ENCODE results near the gene CD44. TPM values are rescaled to one million over a fixed set of nuclear protein-coding genes. Genes with fewer than 3 reads are reported as not detected.

The CD44 gene
- polyA plus RNA-seq, 1 donor from 2014 or later: 0.77 TPM

DNA sequence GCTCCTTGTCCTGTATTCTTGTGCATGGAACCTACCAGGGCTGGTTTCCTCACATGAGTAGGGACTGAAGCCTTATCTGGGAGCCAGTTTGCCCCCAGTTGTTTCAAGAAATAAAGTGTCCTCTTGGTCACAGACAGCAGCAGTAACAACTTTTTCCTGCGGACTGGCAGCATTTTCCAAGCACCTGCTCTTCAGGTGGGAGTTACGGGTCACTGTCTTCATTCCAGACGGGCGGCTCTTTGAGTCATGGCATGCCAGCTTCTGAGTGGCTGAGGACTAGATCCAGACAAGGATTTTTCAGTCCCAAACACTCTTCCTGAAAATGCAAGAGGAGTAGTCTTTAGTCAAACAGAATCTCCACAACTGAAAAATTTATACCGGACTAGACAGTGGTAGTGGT is 2.7 kb upstream of the CD44 start:
- H3K4me3 ChIP-seq (ENCODE audit: low read length): no peak overlapping the region
- H3K9me3 ChIP-seq (ENCODE audit: low read length): no peaks in the 10 kb centered on the region
- H3K27ac ChIP-seq (ENCODE audit: low read length): no peak overlapping the region
- peaks cover 37% of the 10 kb centered on the region for H3K27me3 ChIP-seq (ENCODE audit: insufficient read depth, low read depth, low read length)
- no peaks in the 10 kb centered on the region for H3F3A ChIP-seq (ENCODE audit: insufficient read depth, low read length, poor library complexity, severe bottlenecking)
- no peaks in the 10 kb centered on the region for H4K20me1 ChIP-seq (ENCODE audit: insufficient read depth)
- H3K9ac ChIP-seq (ENCODE audit: low read length): no peak overlapping the region
- no peaks in the 10 kb centered on the region for H3K79me2 ChIP-seq (replicated peaks; ENCODE audit: insufficient read depth, low read length)
- TF ChIP-seq RAD21 (conservative IDR thresholded peaks at IDR 0.05): no peak
- no peak for TF ChIP-seq EZH2 (IDR thresholded peaks at IDR 0.05; ENCODE audit: borderline replicate concordance, insufficient read depth, low read length, poor library complexity, severe bottlenecking)
- TF ChIP-seq EP300 (conservative IDR thresholded peaks at IDR 0.05; ENCODE audit: poor library complexity, severe bottlenecking): no peak
- H2AFZ ChIP-seq (ENCODE audit: low read depth, low read length): no peak overlapping the region
- H3K36me3 ChIP-seq (ENCODE audit: insufficient read depth, low read length): no peaks in the 10 kb centered on the region
- H3K4me2 ChIP-seq (ENCODE audit: low read length): no peak overlapping the region
- H3K9me2 ChIP-seq (ENCODE audit: insufficient read depth, low read length): no peaks in the 10 kb centered on the region

DNA sequence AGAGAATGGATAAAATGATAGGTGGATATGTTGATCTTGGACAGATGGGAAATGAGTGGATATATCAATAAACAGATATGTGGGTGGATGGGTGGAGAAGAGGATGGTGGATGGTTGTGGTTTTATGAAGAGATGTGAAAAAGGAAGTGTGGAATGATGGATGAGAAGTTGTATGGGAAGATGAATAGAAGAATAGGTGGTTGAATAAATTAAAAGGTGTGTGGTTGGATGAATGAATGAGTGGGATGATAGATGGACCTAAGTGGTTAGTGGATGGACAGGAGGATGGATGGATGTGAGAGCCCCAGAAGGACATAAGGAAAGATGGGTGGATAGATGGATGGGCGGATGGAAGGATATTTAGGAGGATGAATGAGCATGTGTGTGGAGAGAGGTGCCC is 913 bp upstream of the CD44 start:
- no peak for TF ChIP-seq MXI1 (conservative IDR thresholded peaks at IDR 0.05; ENCODE audit: poor library complexity, severe bottlenecking)
- TF ChIP-seq POLR2AphosphoS5 (IDR thresholded peaks at IDR 0.05): no peak
- TF ChIP-seq EP300 (conservative IDR thresholded peaks at IDR 0.05; ENCODE audit: poor library complexity, severe bottlenecking): no peak
- TF ChIP-seq, protein P1, sequence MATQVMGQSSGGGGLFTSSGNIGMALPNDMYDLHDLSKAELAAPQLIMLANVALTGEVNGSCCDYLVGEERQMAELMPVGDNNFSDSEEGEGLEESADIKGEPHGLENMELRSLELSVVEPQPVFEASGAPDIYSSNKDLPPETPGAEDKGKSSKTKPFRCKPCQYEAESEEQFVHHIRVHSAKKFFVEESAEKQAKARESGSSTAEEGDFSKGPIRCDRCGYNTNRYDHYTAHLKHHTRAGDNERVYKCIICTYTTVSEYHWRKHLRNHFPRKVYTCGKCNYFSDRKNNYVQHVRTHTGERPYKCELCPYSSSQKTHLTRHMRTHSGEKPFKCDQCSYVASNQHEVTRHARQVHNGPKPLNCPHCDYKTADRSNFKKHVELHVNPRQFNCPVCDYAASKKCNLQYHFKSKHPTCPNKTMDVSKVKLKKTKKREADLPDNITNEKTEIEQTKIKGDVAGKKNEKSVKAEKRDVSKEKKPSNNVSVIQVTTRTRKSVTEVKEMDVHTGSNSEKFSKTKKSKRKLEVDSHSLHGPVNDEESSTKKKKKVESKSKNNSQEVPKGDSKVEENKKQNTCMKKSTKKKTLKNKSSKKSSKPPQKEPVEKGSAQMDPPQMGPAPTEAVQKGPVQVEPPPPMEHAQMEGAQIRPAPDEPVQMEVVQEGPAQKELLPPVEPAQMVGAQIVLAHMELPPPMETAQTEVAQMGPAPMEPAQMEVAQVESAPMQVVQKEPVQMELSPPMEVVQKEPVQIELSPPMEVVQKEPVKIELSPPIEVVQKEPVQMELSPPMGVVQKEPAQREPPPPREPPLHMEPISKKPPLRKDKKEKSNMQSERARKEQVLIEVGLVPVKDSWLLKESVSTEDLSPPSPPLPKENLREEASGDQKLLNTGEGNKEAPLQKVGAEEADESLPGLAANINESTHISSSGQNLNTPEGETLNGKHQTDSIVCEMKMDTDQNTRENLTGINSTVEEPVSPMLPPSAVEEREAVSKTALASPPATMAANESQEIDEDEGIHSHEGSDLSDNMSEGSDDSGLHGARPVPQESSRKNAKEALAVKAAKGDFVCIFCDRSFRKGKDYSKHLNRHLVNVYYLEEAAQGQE (IDR thresholded peaks at IDR 0.05; ENCODE audit: borderline replicate concordance): no peak
- no peak for TF ChIP-seq SMC3 (conservative IDR thresholded peaks at IDR 0.05; ENCODE audit: poor library complexity)
- TF ChIP-seq CTCF (IDR thresholded peaks at IDR 0.05; ENCODE audit: poor library complexity, severe bottlenecking): no peak
- no peak for TF ChIP-seq EZH2 (IDR thresholded peaks at IDR 0.05; ENCODE audit: borderline replicate concordance, insufficient read depth, low read length, poor library complexity, severe bottlenecking)
- TF ChIP-seq TAF1 (IDR thresholded peaks at IDR 0.05; ENCODE audit: low read depth): no peak
- no peak for TF ChIP-seq RAD21 (conservative IDR thresholded peaks at IDR 0.05)
- H3K27ac ChIP-seq (ENCODE audit: low read length): no peak overlapping the region
- no peaks in the 10 kb centered on the region for H3K36me3 ChIP-seq (ENCODE audit: insufficient read depth, low read length)
- H3K9me3 ChIP-seq (ENCODE audit: low read length): no peaks in the 10 kb centered on the region
- no peaks in the 10 kb centered on the region for H3K79me2 ChIP-seq (replicated peaks; ENCODE audit: insufficient read depth, low read length)
- H3K4me3 ChIP-seq (ENCODE audit: low read length): no peak overlapping the region
- H4K20me1 ChIP-seq (ENCODE audit: insufficient read depth): no peaks in the 10 kb centered on the region
- H3K4me2 ChIP-seq (ENCODE audit: low read length): no peak overlapping the region
- no peaks in the 10 kb centered on the region for H3K9me2 ChIP-seq (ENCODE audit: insufficient read depth, low read length)
- peaks cover 37% of the 10 kb centered on the region for H3K27me3 ChIP-seq (ENCODE audit: insufficient read depth, low read depth, low read length)
- no peak overlapping the region for H3K9ac ChIP-seq (ENCODE audit: low read length)
- no peak overlapping the region for H2AFZ ChIP-seq (ENCODE audit: low read depth, low read length)
- no peaks in the 10 kb centered on the region for H3F3A ChIP-seq (ENCODE audit: insufficient read depth, low read length, poor library complexity, severe bottlenecking)

DNA sequence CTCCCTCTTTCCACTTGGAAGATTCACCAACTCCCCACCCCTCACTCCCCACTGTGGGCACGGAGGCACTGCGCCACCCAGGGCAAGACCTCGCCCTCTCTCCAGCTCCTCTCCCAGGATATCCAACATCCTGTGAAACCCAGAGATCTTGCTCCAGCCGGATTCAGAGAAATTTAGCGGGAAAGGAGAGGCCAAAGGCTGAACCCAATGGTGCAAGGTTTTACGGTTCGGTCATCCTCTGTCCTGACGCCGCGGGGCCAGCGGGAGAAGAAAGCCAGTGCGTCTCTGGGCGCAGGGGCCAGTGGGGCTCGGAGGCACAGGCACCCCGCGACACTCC is 397 bp upstream of the CD44 start:
- H4K20me1 ChIP-seq (ENCODE audit: insufficient read depth): no peaks in the 10 kb centered on the region
- no peaks in the 10 kb centered on the region for H3K9me3 ChIP-seq (ENCODE audit: low read length)
- H3K4me3 ChIP-seq (ENCODE audit: low read length): peak overlapping the region; percentile 65
- no peaks in the 10 kb centered on the region for H3K36me3 ChIP-seq (ENCODE audit: insufficient read depth, low read length)
- no peaks in the 10 kb centered on the region for H3K79me2 ChIP-seq (replicated peaks; ENCODE audit: insufficient read depth, low read length)
- no peak overlapping the region for H3K9ac ChIP-seq (ENCODE audit: low read length)
- no peak overlapping the region for H2AFZ ChIP-seq (ENCODE audit: low read depth, low read length)
- TF ChIP-seq POLR2AphosphoS5 (IDR thresholded peaks at IDR 0.05): no peak
- no peak for TF ChIP-seq MXI1 (conservative IDR thresholded peaks at IDR 0.05; ENCODE audit: poor library complexity, severe bottlenecking)
- no peak for TF ChIP-seq EP300 (conservative IDR thresholded peaks at IDR 0.05; ENCODE audit: poor library complexity, severe bottlenecking)
- no peak for TF ChIP-seq SMC3 (conservative IDR thresholded peaks at IDR 0.05; ENCODE audit: poor library complexity)
- TF ChIP-seq CTCF (IDR thresholded peaks at IDR 0.05; ENCODE audit: poor library complexity, severe bottlenecking): no peak
- TF ChIP-seq TAF1 (IDR thresholded peaks at IDR 0.05; ENCODE audit: low read depth): no peak
- TF ChIP-seq, protein P1 (IDR thresholded peaks at IDR 0.05; ENCODE audit: borderline replicate concordance): no peak
- no peak for TF ChIP-seq EZH2 (IDR thresholded peaks at IDR 0.05; ENCODE audit: borderline replicate concordance, insufficient read depth, low read length, poor library complexity, severe bottlenecking)
- no peak for TF ChIP-seq RAD21 (conservative IDR thresholded peaks at IDR 0.05)
- peak overlapping the region; percentile 2 for H3K4me2 ChIP-seq (ENCODE audit: low read length)
- H3K9me2 ChIP-seq (ENCODE audit: insufficient read depth, low read length): no peaks in the 10 kb centered on the region
- no peaks in the 10 kb centered on the region for H3F3A ChIP-seq (ENCODE audit: insufficient read depth, low read length, poor library complexity, severe bottlenecking)
- no peak overlapping the region for H3K27ac ChIP-seq (ENCODE audit: low read length)
- peaks cover 37% of the 10 kb centered on the region for H3K27me3 ChIP-seq (ENCODE audit: insufficient read depth, low read depth, low read length)
